ENCODE results near the gene ASPA.

DNA sequence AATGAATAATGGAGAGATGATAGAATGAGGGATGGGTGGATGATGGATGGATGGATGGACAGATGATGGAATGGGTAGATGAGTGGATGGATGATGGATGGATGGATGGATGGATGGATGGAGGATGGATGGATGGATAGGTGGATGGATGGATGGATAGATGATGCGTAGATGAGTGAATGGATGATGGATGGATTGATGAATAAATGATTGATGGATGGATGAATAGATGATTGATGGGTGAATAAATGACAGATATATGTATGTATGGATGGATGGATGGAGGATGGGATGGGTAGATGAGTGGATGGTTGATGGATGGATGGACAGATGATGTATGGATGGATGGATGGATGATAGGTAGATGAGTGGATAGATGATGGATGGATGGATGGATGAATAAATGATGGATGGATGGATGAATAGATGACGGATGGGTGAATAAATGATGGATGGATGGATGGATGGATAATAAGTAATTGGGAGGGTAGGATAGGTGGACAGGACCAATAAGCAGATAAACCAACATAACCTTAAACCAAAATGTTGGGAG, 73.9 kb downstream of the ASPA start:
- TF ChIP-seq, protein P1, sequence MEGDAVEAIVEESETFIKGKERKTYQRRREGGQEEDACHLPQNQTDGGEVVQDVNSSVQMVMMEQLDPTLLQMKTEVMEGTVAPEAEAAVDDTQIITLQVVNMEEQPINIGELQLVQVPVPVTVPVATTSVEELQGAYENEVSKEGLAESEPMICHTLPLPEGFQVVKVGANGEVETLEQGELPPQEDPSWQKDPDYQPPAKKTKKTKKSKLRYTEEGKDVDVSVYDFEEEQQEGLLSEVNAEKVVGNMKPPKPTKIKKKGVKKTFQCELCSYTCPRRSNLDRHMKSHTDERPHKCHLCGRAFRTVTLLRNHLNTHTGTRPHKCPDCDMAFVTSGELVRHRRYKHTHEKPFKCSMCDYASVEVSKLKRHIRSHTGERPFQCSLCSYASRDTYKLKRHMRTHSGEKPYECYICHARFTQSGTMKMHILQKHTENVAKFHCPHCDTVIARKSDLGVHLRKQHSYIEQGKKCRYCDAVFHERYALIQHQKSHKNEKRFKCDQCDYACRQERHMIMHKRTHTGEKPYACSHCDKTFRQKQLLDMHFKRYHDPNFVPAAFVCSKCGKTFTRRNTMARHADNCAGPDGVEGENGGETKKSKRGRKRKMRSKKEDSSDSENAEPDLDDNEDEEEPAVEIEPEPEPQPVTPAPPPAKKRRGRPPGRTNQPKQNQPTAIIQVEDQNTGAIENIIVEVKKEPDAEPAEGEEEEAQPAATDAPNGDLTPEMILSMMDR (IDR thresholded peaks at IDR 0.05) = no peak
- TF ChIP-seq POLR2A (IDR thresholded peaks at IDR 0.05) (no peak), EP300 (IDR thresholded peaks at IDR 0.05) (no peak)

Data from tibial nerve (tissue), 4 donors.